ENCODE measurements around the gene CLEC2B. TPM values are rescaled to one million over a fixed set of nuclear protein-coding genes. Genes with fewer than 3 reads are reported as not detected.

Gene CLEC2B
- polyA plus RNA-seq, 1 of the 3 experiments (the other 2 are of a cell fraction): not detected

DNA sequence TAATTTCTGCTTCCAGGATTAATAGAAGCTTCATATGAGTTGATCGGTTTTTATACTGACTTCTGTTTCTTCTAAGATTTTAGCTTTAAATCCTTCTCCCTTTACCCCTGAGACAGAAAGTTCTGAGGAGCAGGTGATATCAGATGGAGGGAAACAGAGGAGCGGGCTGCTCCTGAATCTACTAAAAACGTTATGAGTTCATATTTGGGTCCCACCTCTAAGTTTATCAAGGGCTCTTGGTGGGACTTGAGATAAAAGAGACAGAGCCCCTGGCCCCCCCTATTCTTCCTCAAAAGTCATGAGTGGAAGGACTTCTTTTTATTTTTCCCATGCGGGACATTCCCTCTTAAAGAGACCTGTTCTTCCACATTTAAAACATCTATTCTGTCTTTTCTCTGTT is 39.2 kb upstream of the CLEC2B start:
- WGBS (ENCODE audit: low lambda C conversion rate): 9% methylated on average over 4 of the region's 4 CpGs
- Histone ChIP-seq H3K27ac (ENCODE audit: low read depth in 2 of 2, low read length in 1 of 2) (no peak overlapping the region), H3K9me3 (no peaks in the 10 kb centered on the region), H3K4me3 (ENCODE audit: low read depth in 2 of 2, low read length in 1 of 2) (no peak overlapping the region), H3K9me2 (no peaks in the 10 kb centered on the region), H3K4me1 (ENCODE audit: control insufficient read depth in 1 of 2, insufficient read depth in 2 of 2, low read depth in 1 of 2, low read length in 1 of 2) (no peaks in the 10 kb centered on the region), H3K9ac (no peak overlapping the region), H3K27me3 (ENCODE audit: insufficient read depth) (no peaks in the 10 kb centered on the region), H2AFZ (ENCODE audit: low read depth) (no peak overlapping the region), H3F3A (replicated peaks; ENCODE audit: insufficient read depth) (no peaks in the 10 kb centered on the region), H3K36me3 (replicated peaks in 1 of 2; ENCODE audit: control insufficient read depth in 1 of 2, insufficient read depth in 2 of 2, low read length in 1 of 2) (no peaks in the 10 kb centered on the region), H4K20me1 (ENCODE audit: insufficient read depth) (no peaks in the 10 kb centered on the region), H3K4me2 (no peak overlapping the region), H3K79me2 (ENCODE audit: insufficient read depth) (no peaks in the 10 kb centered on the region)
- ChIA-PET CTCF (no interaction called here), POLR2A (no interaction called here)
- no peak for TF ChIP-seq RXRA (IDR thresholded peaks at IDR 0.05; ENCODE audit: borderline replicate concordance, low read depth)
- no peak for TF ChIP-seq JUND (IDR thresholded peaks at IDR 0.05)
- TF ChIP-seq EP300 (IDR thresholded peaks at IDR 0.05; ENCODE audit: borderline replicate concordance in 1 of 2, low read depth in 1 of 2, low read length in 1 of 2): no peak
- no peak for TF ChIP-seq FOXM1 (IDR thresholded peaks at IDR 0.05; ENCODE audit: low read depth)
- no peak for TF ChIP-seq TCF12 (IDR thresholded peaks at IDR 0.05)
- TF ChIP-seq POLR2AphosphoS5 (IDR thresholded peaks at IDR 0.05; ENCODE audit: low read depth, low read length): no peak
- TF ChIP-seq NRF1 (IDR thresholded peaks at IDR 0.05; ENCODE audit: low read depth, low read length): no peak
- no peak for TF ChIP-seq FOXJ3 (CRISPR knock-in tag; IDR thresholded peaks at IDR 0.05)
- TF ChIP-seq MXI1 (IDR thresholded peaks at IDR 0.05; ENCODE audit: low read depth, low read length): no peak
- TF ChIP-seq CHD2 (IDR thresholded peaks at IDR 0.05; ENCODE audit: low read length, partially characterized antibody): no peak
- TF ChIP-seq TAF1 (IDR thresholded peaks at IDR 0.05; ENCODE audit: borderline replicate concordance, low read depth, low read length): no peak
- no peak for DNase-seq

- Histone ChIP-seq H3K4me1 (ENCODE audit: control insufficient read depth in 1 of 2, insufficient read depth in 2 of 2, low read depth in 1 of 2, low read length in 1 of 2) (no peaks in the 10 kb centered on the region), H2AFZ (ENCODE audit: low read depth) (no peak overlapping the region), H3K36me3 (replicated peaks in 1 of 2; ENCODE audit: control insufficient read depth in 1 of 2, insufficient read depth in 2 of 2, low read length in 1 of 2) (no peaks in the 10 kb centered on the region), H3K4me2 (no peak overlapping the region), H3K79me2 (ENCODE audit: insufficient read depth) (no peaks in the 10 kb centered on the region), H3K4me3 (ENCODE audit: low read depth in 2 of 2, low read length in 1 of 2) (no peak overlapping the region), H3K9ac (no peak overlapping the region), H3K27me3 (ENCODE audit: insufficient read depth) (no peaks in the 10 kb centered on the region), H4K20me1 (ENCODE audit: insufficient read depth) (no peaks in the 10 kb centered on the region), H3K27ac (ENCODE audit: low read depth in 2 of 2, low read length in 1 of 2) (no peak overlapping the region), H3K9me3 (no peaks in the 10 kb centered on the region), H3K9me2 (no peaks in the 10 kb centered on the region), H3F3A (replicated peaks; ENCODE audit: insufficient read depth) (no peaks in the 10 kb centered on the region)
- CTCF ChIA-PET: no interaction called here
- POLR2A ChIA-PET: no interaction called here
- no peak for TF ChIP-seq SIN3A (IDR thresholded peaks at IDR 0.05; ENCODE audit: borderline replicate concordance, low read depth, low read length)
- TF ChIP-seq RXRA (IDR thresholded peaks at IDR 0.05; ENCODE audit: borderline replicate concordance, low read depth): no peak
- TF ChIP-seq FOSL2 (IDR thresholded peaks at IDR 0.05; ENCODE audit: borderline replicate concordance, low read depth): no peak
- TF ChIP-seq ZBTB33 (IDR thresholded peaks at IDR 0.05; ENCODE audit: borderline replicate concordance, low read depth): no peak
- no peak for TF ChIP-seq FOXM1 (IDR thresholded peaks at IDR 0.05; ENCODE audit: low read depth)
- no peak for TF ChIP-seq NFIC (IDR thresholded peaks at IDR 0.05; ENCODE audit: borderline replicate concordance)
- TF ChIP-seq CHD2 (IDR thresholded peaks at IDR 0.05; ENCODE audit: low read length, partially characterized antibody): no peak
- no peak for TF ChIP-seq RAD21 (IDR thresholded peaks at IDR 0.05; ENCODE audit: low read length)
- TF ChIP-seq PBX3 (IDR thresholded peaks at IDR 0.05): no peak
- no peak for TF ChIP-seq POLR2AphosphoS5 (IDR thresholded peaks at IDR 0.05; ENCODE audit: low read depth, low read length)
- TF ChIP-seq, protein P1, sequence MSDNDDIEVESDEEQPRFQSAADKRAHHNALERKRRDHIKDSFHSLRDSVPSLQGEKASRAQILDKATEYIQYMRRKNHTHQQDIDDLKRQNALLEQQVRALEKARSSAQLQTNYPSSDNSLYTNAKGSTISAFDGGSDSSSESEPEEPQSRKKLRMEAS (IDR thresholded peaks at IDR 0.05; ENCODE audit: low read depth): no peak
- no peak for TF ChIP-seq YY1 (IDR thresholded peaks at IDR 0.05; ENCODE audit: low read depth)
- no peak for TF ChIP-seq JUND (IDR thresholded peaks at IDR 0.05)
- TF ChIP-seq EP300 (IDR thresholded peaks at IDR 0.05; ENCODE audit: borderline replicate concordance in 1 of 2, low read depth in 1 of 2, low read length in 1 of 2): no peak
- TF ChIP-seq EZH2phosphoT487 (IDR thresholded peaks at IDR 0.05; ENCODE audit: borderline replicate concordance, low read depth): no peak
- TF ChIP-seq IRF3 (IDR thresholded peaks at IDR 0.05; ENCODE audit: low read depth, low read length): no peak
- 7% methylated on average over 7 of the region's 7 CpGs for WGBS (ENCODE audit: low lambda C conversion rate)
- DNase-seq: no peak
Measured at GRCh38 chr12:9907769-9908168, 38.6 kb upstream of the CLEC2B start.

All from SK-N-SH (cell line).